Sigmoid colon (tissue), 7 donors: ENCODE data around the gene CEP295NL. TPM values are rescaled to one million over a fixed set of nuclear protein-coding genes. Genes with fewer than 3 reads are reported as not detected.
"Not testable (repeated sequence)": the region's sequence is repeated elsewhere in the genome, so short reads cannot be mapped to it uniquely, and the experiment has no call there.

Source experiments
- DNase-seq: peaks from one replicate; pipeline ENCODE4 v3.0.0-alpha.2; 2019
- H3K27ac ChIP-seq, 4 donors: fragments of 200-600 bp; sonication (generic); one replicate each; pipeline ENCODE4 v1.5.1; 2016 to 2019; ENCODE audit warnings: mild to moderate bottlenecking in 1 of 4
- H3K27me3 ChIP-seq, 3 donors: fragments of 200-600 bp; sonication (generic); one replicate each; pipeline ENCODE4 v1.5.1; 2019; ENCODE audit warnings: mild to moderate bottlenecking in 1 of 3
- H3K36me3 ChIP-seq, 4 donors: fragments of 200-600 bp; sonication (generic); one replicate each; pipeline ENCODE4 v1.5.1; 2016 to 2019
- H3K4me1 ChIP-seq, 4 donors: fragments of 200-600 bp; sonication (generic); one replicate each; pipeline ENCODE4 v1.5.1; 2017 to 2019
- H3K4me3 ChIP-seq, 4 donors: fragments of 200-600 bp; sonication (generic); one replicate each; pipeline ENCODE4 v1.5.1; 2017 to 2019; ENCODE audit warnings: mild to moderate bottlenecking in 2 of 4, moderate library complexity in 1 of 4
- H3K9me3 ChIP-seq, 4 donors: fragments of 200-600 bp in 3 of 4; sonication (generic) in 3 of 4; one replicate each; pipeline versions ENCODE4 v1.5.1 to v1.6.1; 2013 to 2019
- CTCF ChIP-seq, 4 experiments: fragments of 450-650 bp in 3 of 4; fragments of 200-600 bp in 1 of 4; IDR thresholded peaks; one replicate each; pipeline ENCODE4 v1.5.1; 2016 to 2019; ENCODE audit warnings: antibody characterized with exemption in 4 of 4, mild to moderate bottlenecking in 3 of 4, moderate library complexity in 2 of 4
- EP300 ChIP-seq, 4 donors: sonication (generic); formaldehyde crosslinking; IDR thresholded peaks; one replicate each; pipeline ENCODE4 v1.6.1; 2017; ENCODE audit warnings: antibody characterized with exemption in 4 of 4
- POLR2A ChIP-seq, 2 donors: fragments of 450-650 bp; IDR thresholded peaks; one replicate each; pipeline ENCODE4 v1.6.1; 2016; ENCODE audit warnings: antibody characterized with exemption in 2 of 2, mild to moderate bottlenecking in 2 of 2, moderate library complexity in 2 of 2
- POLR2AphosphoS5 ChIP-seq, 4 donors: sonication (generic); formaldehyde crosslinking; IDR thresholded peaks; one replicate each; pipeline ENCODE4 v1.6.1; 2017; ENCODE audit warnings: antibody characterized with exemption in 4 of 4
- WGBS, 2 donors: extraction: QIAGEN DNeasy Blood & Tissue Kit; methylation state at CpG; one replicate each; pipeline ENCODE4 v1.1.7; 2013; 5-methylcytosine and 5-hydroxymethylcytosine counted together
- intact Hi-C: fragments of 100-400 bp; cut with DNase I; formaldehyde crosslinking; loops from one replicate; pipeline ENCODE4 v1.15.1; 2023
- polyA plus RNA-seq, 3 donors: library from polyadenylated mRNA; stranded (reverse); fragments of 200-250 nt; gene quantifications; one replicate each; pipeline ENCODE4 v1.2.3, GENCODE V29; 2013
- total RNA-seq, 4 donors: library from RNA; depleted of rRNA; stranded (reverse); fragments of >200 nt; gene quantifications; one replicate each; pipeline ENCODE4 v1.1.0, GENCODE V29; 2016
- donor health status: healthy with polysubstance abuse.
- donor health status: Bipolar disorder and iron deficiency.
- donor health status: healthy.

CEP295NL gene
- total and polyA plus RNA-seq, 7 donors = 0.89 to 13.8 (median 1.8) TPM; not detected in 2

GRCh38 chr17:78883089-78883532 is 19.9 kb downstream of the CEP295NL start:
- no peaks in the 10 kb centered on the region for H3K9me3 ChIP-seq
- 44 to 62% methylated on average over 10 of the region's 10 CpGs for WGBS, 2 donors
- peak overlapping the region in 3 of 4 donors; percentile 21 to 30 (median 24) for H3K4me3 ChIP-seq
- TF ChIP-seq POLR2A (IDR thresholded peaks at IDR 0.05) = no peak
- TF ChIP-seq EP300 (IDR thresholded peaks at IDR 0.05) = peak in 1 of 4 donors; percentile 18
- TF ChIP-seq POLR2AphosphoS5 (IDR thresholded peaks at IDR 0.05) = peak in 3 of 4 donors; percentile 11 to 28 (median 16)
- intact Hi-C loops = loop anchor here (2.0 kb wide), 1 partner anchor 40 kb away; no protein-coding TSS in a partner anchor
- peak; percentile 90 for DNase-seq
- no peaks in the 10 kb centered on the region for H3K27me3 ChIP-seq
- H3K27ac ChIP-seq = peak overlapping the region; percentile 88 to 93 (median 90)
- peaks cover 0 to 89% (median 88%) of the 10 kb centered on the region in 4 donors for H3K4me1 ChIP-seq
- peaks cover 0 to 5% (median 0%) of the 10 kb centered on the region in 4 donors for H3K36me3 ChIP-seq

- Histone ChIP-seq H3K27me3 (no peaks in the 10 kb centered on the region), H3K4me3 (peak overlapping the region in 2 of 4 donors; percentile 21 to 30), H3K9me3 (no peaks in the 10 kb centered on the region), H3K36me3 (peaks cover 0 to 5% (median 0%) of the 10 kb centered on the region in 4 donors), H3K4me1 (peaks cover 0 to 93% (median 88%) of the 10 kb centered on the region in 4 donors), H3K27ac (peak overlapping the region; percentile 88 to 93 (median 90))
- WGBS, 2 donors = 50 to 72% methylated on average over 14 of the region's 14 CpGs
- TF ChIP-seq CTCF (IDR thresholded peaks at IDR 0.05) = no peak
- TF ChIP-seq POLR2A (IDR thresholded peaks at IDR 0.05) = no peak
- TF ChIP-seq POLR2AphosphoS5 (IDR thresholded peaks at IDR 0.05) = no peak
- TF ChIP-seq EP300 (IDR thresholded peaks at IDR 0.05) = no peak
- no peak for DNase-seq
- intact Hi-C loops = loop anchor here (2.0 kb wide), 1 partner anchor 40 kb away; no protein-coding TSS in a partner anchor
Observed at GRCh38 chr17:78882540-78883088, 20.4 kb downstream of the CEP295NL start.

- H3K27ac ChIP-seq = peak overlapping the region; percentile 87 to 90 (median 88)
Observed at GRCh38 chr17:78879635-78880186, 23.3 kb downstream of the CEP295NL start.

GRCh38 chr17:78878871-78879527 is 24.0 kb downstream of the CEP295NL start:
- no peaks in the 10 kb centered on the region for H3K36me3 ChIP-seq
- no peaks in the 10 kb centered on the region for H3K27me3 ChIP-seq
- TF ChIP-seq POLR2AphosphoS5 (IDR thresholded peaks at IDR 0.05) (no peak), POLR2A (IDR thresholded peaks at IDR 0.05) (no peak), CTCF (IDR thresholded peaks at IDR 0.05) (no peak), EP300 (IDR thresholded peaks at IDR 0.05) (no peak)
- peak overlapping the region in 3 of 4 donors; percentile 7 to 11 (median 8) for H3K4me3 ChIP-seq
- no peak for DNase-seq
- no peaks in the 10 kb centered on the region for H3K9me3 ChIP-seq
- 88 to 91% methylated on average over 14 of the region's 14 CpGs for WGBS, 2 donors
- peaks cover 0 to 92% (median 89%) of the 10 kb centered on the region in 4 donors for H3K4me1 ChIP-seq
- H3K27ac ChIP-seq = peak overlapping the region; percentile 87 to 90 (median 88)
- intact Hi-C loops = no loop called here

More at GRCh38 chr17:78879635-78880186, 23.3 kb downstream of the CEP295NL start:
- peak in 3 of 4 donors; percentile 34 to 77 (median 39) for TF ChIP-seq POLR2AphosphoS5 (IDR thresholded peaks at IDR 0.05)
- TF ChIP-seq POLR2A (IDR thresholded peaks at IDR 0.05) = no peak
- TF ChIP-seq EP300 (IDR thresholded peaks at IDR 0.05) = peak in 1 of 4 donors; percentile 27
- no peak for TF ChIP-seq CTCF (IDR thresholded peaks at IDR 0.05)
- Histone ChIP-seq H3K36me3 (no peaks in the 10 kb centered on the region), H3K4me3 (peak overlapping the region in 3 of 4 donors; percentile 7 to 11 (median 8)), H3K4me1 (peaks cover 0 to 96% (median 91%) of the 10 kb centered on the region in 4 donors), H3K9me3 (no peaks in the 10 kb centered on the region), H3K27me3 (no peaks in the 10 kb centered on the region)
- intact Hi-C loops = no loop called here
- DNase-seq = peak; percentile 94
- 49 to 71% methylated on average over 28 of the region's 28 CpGs for WGBS, 2 donors

- Histone ChIP-seq H3K4me1 (peaks cover 0 to 92% (median 89%) of the 10 kb centered on the region in 4 donors), H3K27me3 (no peaks in the 10 kb centered on the region), H3K9me3 (no peaks in the 10 kb centered on the region), H3K36me3 (peaks cover under 1 to 7% (median 4%) of the 10 kb centered on the region in 4 donors), H3K4me3 (no peak overlapping the region), H3K27ac (peak overlapping the region; percentile 87 to 90 (median 88))
- no peak for DNase-seq
- TF ChIP-seq POLR2A (IDR thresholded peaks at IDR 0.05) (no peak), CTCF (IDR thresholded peaks at IDR 0.05) (no peak), POLR2AphosphoS5 (IDR thresholded peaks at IDR 0.05) (no peak), EP300 (IDR thresholded peaks at IDR 0.05) (no peak)
- 92 to 93% methylated on average over 15 of the region's 15 CpGs for WGBS, 2 donors
- intact Hi-C loops = no loop called here
Observed at GRCh38 chr17:78878261-78878660, 24.7 kb downstream of the CEP295NL start.

GRCh38 chr17:78876954-78877517 is 26.0 kb downstream of the CEP295NL start:
- H3K9me3 ChIP-seq, H3K4me3 ChIP-seq, DNase-seq, H3K27me3 ChIP-seq, intact Hi-C loops: not testable (repeated sequence)
- Histone ChIP-seq H3K36me3 (peaks cover 13 to 20% (median 16%) of the 10 kb centered on the region in 4 donors), H3K4me1 (peaks cover 0 to 80% (median 77%) of the 10 kb centered on the region in 4 donors), H3K27ac (peak overlapping the region in 3 of 4 donors; percentile 76 to 88 (median 81))
- 88 to 91% methylated on average over 8 of the region's 8 CpGs for WGBS, 2 donors
